GM21717 (cell line): ENCODE data around the gene ARMC10.
"Not testable (repeated sequence)": the region's sequence is repeated elsewhere in the genome, so short reads cannot be mapped to it uniquely, and the experiment has no call there.

Experiments used
- ATAC-seq: cut with Tn5 transposase; IDR thresholded peaks from one replicate; pipeline ENCODE4 v1.9.1; 2021; ENCODE audit warnings: mild to moderate bottlenecking, moderate library complexity; ENCODE audit not compliant: unreplicated experiment

ARMC10 gene

DNA sequence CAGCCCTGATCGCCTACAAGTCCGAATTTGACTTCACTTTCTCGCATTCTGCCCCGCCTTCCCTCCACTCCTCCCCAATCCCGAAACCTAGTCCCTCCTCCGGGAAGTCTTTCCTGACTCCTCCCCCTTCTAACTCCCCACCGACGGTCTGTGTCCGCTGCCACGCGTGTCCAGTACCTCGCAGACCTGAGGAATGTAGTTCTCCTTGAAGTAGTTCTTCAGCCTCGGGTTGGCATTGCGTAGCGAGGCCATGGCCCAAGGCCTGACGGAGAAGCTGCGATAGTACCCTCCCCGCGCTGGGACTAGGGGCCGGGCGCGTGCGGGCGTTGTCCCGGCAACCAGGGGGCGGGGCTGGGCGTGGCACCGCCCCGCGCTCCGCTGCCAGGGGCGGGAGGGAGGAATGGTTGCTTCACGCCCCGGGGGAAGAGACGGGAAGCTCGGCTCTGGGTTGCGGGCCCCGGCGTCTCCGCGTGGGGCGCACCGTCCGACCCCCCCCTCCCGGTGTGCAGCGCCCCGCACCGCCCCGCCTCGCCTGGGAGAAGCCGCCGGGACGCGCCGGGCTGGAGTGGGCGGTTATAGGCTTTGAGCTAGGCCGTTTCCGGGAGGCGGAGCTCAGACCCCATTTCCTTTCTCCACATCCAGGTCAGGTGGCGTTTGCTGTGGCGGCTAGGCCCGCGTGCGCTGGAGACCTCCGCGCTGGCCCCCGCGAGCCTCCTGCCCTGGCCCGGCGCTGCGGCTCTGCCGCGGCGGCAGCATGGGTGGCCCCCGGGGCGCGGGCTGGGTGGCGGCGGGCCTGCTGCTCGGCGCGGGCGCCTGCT lies at the start of gene ARMC10, which contains the start of gene FBXL13:
ARMC10 (plus strand) TSS at position 622 of the 818 bp plus-strand sequence; CDS start at position 755, 133 bp downstream.
FBXL13 (minus strand) TSS at position 278 of the 818 bp plus-strand sequence.
- ATAC-seq = peak; percentile 92

DNA sequence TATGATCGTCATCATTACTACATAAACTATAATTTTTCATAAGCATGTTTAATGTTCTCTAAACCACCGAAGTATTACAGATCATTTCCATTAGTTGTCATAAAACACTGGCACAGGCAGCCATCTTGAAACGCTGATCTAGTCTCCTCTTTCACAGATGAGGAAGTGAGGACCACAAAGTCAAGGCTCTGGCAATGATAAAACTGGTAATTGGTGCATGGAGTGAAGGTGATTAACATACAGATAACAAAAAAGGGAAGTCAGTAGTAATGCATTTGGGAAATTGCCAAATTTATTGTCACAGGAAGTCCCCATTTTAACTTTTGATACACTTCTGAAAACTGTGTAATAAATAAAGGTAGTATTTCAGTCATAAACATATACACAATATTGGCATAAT lies 49.6 kb upstream of the ARMC10 start:
- ATAC-seq = no peak

- no peak for ATAC-seq
Measured at GRCh38 chr7:103031024-103031423, 43.9 kb upstream of the ARMC10 start.

- no peak for ATAC-seq
Measured at GRCh38 chr7:103031781-103032180, 43.2 kb upstream of the ARMC10 start.

DNA sequence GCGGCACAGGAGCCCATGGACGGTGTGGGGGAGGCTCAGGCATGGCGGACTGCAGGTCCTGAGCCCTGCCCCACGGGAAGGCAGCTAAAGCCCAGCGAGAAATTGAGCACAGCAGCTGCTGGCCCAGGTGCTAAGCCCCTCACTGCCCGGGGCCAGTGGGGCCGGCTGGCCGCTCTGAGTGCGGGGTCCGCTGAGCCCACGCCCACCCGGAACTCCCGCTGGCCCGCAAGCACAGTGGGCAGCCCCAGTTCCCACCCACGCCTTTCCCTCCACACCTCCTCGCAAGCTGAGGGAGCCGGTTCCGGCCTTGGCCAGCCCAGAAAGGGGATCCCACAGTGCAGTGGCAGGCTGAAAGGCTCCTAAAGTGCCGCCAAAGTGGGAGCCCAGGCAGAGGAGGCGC lies 40.6 kb upstream of the ARMC10 start:
- ATAC-seq = not testable (repeated sequence)

DNA sequence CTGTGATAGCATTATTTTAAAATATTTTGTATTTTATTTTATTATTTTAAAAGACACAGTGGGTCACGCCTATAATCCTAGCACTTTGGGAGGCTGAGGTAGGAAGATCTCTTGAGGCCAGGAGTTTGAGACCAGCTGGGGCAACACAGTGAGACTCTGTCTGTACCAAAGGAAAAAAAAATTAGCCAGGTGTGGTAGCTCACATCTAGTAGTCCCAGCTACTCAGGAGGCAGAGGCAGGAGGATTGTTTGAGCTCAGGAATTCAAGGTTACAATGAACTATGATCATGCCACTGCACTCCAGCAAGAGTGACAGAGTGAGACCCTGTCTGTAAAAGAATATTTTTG lies 37.5 kb upstream of the ARMC10 start:
- ATAC-seq = no peak

GRCh38 chr7:103037823-103038739 lies 36.9 kb upstream of the ARMC10 start:
- ATAC-seq = not testable (repeated sequence)

DNA sequence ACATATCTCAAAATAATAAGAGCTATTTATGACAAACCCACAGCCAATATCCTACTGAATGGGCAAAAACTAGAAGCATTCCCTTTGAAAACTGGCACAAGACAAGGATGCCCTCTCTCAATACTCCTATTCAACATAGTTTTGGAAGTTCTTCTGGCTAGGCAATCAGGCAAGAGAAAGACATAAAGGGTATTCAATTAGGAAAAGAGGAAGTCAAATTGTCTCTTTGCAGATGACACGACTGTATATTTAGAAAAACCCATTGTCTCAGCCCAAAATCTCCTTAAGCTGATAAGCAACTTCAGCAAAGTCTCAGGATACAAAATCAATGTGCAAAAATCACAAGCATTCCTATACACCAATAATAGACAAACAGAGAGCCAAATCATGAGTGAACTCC lies 33.1 kb upstream of the ARMC10 start:
- not testable (repeated sequence) for ATAC-seq

GRCh38 chr7:103048833-103049232 lies 26.1 kb upstream of the ARMC10 start:
- no peak for ATAC-seq

GRCh38 chr7:103051519-103051918 lies 23.4 kb upstream of the ARMC10 start:
- ATAC-seq = no peak

DNA sequence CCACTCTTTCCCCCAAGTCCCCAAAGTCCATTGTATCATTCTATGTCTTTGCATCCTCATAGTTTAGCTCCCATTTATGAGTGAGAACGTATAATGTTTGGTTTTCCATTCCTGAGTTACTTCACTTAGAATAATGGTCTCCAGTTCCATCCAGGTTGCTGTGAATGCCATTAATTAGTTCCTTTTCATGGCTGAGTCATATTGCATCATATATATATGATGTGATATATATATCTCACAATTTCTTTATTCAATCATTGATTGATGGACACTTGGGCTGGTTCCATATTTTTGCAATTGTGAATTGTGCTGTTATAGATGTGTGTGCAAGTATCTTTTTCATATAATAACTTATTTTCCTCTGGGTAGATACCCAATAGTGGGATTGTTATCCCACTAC lies 18.9 kb upstream of the ARMC10 start:
- ATAC-seq = not testable (repeated sequence)

DNA sequence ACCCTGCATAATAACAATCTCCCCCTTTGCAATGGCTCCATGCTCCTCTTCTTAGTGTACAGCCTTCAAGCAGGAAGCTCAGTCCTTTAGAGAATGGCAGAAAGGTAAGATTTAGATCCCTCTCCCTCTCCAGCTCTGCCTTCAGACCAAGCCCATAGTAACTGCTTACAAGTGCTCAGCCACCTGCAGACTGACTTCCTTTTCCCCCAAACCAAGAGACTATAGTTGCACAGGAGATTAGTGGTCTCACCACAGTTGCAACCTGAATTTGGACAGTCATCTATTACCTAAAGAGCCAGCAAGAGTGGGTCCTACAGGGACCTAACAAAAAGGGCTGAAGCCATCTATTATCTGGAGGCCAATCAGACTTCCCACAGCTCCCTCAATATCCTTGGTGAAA lies 16.8 kb upstream of the ARMC10 start:
- ATAC-seq = no peak

- ATAC-seq = no peak
Measured at GRCh38 chr7:103059471-103059870, 15.5 kb upstream of the ARMC10 start.

GRCh38 chr7:103063895-103064294 lies 11.0 kb upstream of the ARMC10 start:
- ATAC-seq = no peak

DNA sequence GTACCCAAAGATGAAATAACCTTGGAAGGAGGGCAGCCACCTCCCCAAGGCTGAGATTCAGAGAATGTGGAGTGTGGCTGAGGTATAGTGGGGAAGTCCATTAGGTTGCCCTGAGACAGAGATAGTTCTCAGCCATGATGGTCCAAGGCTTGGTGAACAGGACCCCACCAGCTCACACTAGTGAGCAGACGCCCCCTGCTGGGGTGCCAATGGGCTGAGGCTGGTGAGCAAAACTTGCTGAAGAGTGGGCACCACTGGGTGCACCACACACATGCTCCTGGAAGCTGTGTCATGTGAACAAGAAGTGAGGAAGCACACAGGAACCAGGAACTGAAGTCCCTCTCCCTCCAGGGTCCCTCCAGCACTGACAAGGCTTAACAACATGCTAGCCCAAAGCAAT lies 9.3 kb upstream of the ARMC10 start:
- no peak for ATAC-seq

DNA sequence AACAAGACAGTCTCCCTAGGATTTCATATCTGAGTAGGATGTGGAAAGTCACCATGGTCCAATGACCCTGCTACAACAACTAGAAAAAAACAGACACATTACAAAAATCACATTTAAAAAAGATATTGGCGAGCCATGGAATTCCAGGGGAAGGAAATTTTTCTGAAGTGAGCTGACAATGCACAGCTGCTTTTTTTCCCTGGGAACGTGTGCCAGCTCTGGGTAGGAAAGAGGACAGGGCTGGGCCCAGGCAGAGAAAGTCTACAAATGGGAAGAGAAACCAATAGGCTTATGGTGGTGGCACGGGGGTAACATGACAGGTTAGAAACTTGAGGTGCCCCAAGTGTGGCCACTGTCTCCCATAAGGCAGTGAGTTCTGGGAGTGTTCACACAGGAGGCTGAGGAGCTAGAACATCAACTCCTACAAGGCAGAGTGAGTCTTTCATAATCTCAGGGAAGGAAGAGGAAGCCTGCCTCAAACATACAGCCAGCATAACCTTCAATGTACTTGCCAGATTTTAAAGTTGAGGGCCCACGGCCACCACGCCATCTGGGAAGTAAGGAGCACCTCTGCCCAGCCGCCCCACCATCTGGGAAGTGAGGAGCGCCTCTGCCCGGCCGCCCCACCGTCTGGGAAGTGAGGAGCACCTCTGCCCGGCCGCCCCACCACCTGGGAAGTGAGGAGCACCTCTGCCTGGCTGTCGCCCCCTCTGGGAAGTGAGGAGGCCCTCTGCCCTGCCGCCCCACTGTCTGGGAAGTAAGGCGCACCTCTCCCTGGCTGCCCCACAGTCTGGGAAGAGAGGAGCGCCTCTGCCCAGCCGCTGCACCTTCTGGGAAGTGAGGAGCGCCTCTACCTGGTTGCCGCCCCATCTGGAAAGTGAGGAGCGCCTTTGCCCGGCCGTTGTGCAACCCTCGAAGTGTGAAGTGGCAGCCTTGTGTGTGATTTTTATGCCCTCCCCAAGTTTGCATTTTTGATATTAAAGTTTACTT lies 6.2 kb upstream of the ARMC10 start:
- no peak for ATAC-seq

DNA sequence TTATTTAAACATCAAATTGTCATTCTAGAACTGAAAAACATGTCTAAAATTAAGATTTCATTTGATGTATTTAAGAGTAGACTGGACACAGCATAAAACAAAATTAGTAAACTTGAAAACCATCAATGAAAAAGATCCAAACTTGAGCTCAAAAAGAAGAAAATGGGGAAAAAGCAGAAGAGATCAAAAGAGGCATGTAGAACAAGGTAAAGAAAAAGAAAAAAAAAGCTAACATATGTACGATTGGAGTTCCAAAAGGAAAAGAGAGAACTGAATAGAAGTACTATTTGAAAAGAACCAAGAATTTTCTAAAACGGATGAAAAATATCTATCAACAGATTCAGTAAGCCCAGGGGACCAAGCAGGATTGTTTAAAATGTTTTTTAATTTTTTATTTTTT lies 3.9 kb upstream of the ARMC10 start:
- no peak for ATAC-seq

GRCh38 chr7:103073989-103074518 lies 886 bp upstream of the ARMC10 start:
- no peak for ATAC-seq

- peak; percentile 59 for ATAC-seq
Measured at GRCh38 chr7:103075337-103075918, 488 bp downstream of the ARMC10 start.

DNA sequence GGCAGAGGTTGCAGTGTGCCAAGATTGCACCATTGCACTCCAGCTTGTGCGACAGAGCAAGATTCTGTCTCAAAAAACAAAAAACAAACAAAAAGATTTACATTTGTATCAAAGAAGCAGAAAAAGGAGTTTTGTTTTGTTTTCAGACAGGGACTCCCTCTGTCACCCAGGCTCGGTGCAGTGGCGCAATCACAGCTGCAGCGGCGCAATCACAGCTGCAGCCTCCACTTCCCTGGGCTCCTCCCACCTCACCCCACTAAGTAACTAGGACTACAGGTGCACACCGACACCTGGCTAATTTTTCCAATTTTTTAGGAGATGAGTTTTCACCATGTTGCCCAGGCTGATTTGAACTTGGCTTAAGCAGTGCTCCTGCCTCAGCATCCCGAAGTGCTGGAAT lies 1.8 kb downstream of the ARMC10 start:
- ATAC-seq = no peak
